Measurements from ENCODE around the gene APOBR.

DNA sequence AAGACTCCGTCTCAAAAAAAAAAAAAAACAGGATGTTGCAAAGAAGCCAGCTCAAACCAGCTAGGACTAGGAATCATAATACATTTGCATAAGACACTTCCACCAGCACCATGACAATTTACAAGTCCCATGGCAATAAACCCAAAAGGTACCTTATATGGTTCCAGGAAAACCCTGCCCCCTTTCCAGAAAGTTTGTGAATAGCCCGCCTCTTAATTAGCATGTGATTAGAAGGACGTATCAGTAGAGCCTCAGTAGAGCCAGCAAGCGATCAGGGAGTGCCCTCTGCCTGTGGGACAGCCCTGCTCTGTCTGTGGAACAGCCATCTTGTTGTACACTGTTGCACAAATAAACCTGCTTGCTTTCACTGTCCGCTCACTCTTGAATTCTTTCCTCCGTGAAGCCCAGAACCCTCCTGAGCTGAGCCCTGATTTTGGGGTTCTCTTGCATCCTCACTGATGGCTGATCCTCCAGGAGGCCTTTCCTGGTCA, 30.3 kb downstream of the APOBR start:
- TF ChIP-seq, protein P1, sequence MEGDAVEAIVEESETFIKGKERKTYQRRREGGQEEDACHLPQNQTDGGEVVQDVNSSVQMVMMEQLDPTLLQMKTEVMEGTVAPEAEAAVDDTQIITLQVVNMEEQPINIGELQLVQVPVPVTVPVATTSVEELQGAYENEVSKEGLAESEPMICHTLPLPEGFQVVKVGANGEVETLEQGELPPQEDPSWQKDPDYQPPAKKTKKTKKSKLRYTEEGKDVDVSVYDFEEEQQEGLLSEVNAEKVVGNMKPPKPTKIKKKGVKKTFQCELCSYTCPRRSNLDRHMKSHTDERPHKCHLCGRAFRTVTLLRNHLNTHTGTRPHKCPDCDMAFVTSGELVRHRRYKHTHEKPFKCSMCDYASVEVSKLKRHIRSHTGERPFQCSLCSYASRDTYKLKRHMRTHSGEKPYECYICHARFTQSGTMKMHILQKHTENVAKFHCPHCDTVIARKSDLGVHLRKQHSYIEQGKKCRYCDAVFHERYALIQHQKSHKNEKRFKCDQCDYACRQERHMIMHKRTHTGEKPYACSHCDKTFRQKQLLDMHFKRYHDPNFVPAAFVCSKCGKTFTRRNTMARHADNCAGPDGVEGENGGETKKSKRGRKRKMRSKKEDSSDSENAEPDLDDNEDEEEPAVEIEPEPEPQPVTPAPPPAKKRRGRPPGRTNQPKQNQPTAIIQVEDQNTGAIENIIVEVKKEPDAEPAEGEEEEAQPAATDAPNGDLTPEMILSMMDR (IDR thresholded peaks at IDR 0.05 in 2 of 3, conservative IDR thresholded peaks at IDR 0.05 in 1 of 3; ENCODE audit: borderline replicate concordance in 1 of 3, insufficient read depth in 1 of 3, low read depth in 2 of 3, low read length in 2 of 3): no peak
- no peak for TF ChIP-seq SIN3A (IDR thresholded peaks at IDR 0.05; ENCODE audit: low read depth)
- no peak for TF ChIP-seq EZH2phosphoT487 (IDR thresholded peaks at IDR 0.05; ENCODE audit: borderline replicate concordance)
- TF ChIP-seq SP1 (IDR thresholded peaks at IDR 0.05; ENCODE audit: low read depth): no peak
- TF ChIP-seq ZNF274 (IDR thresholded peaks at IDR 0.05; ENCODE audit: low read depth, low read length): no peak
- TF ChIP-seq SRF (IDR thresholded peaks at IDR 0.05; ENCODE audit: low read depth): no peak
- TF ChIP-seq YY1 (IDR thresholded peaks at IDR 0.05; ENCODE audit: extremely low read depth, insufficient replicate concordance, low read depth, low read length): no peak
- no peak for TF ChIP-seq POLR2A (IDR thresholded peaks at IDR 0.05; ENCODE audit: borderline replicate concordance, extremely low read depth, insufficient read depth, insufficient read length)
- no peak for TF ChIP-seq JUND (IDR thresholded peaks at IDR 0.05)
